Stomach (tissue), 9 donors: ENCODE measurements around the gene FBN2. TPM values are rescaled to one million over a fixed set of nuclear protein-coding genes. Genes with fewer than 3 reads are reported as not detected.

Experiments
- DNase-seq, 2 donors: peaks; one replicate each; pipeline versions ENCODE4 v3.0.0 to v3.0.0-alpha.2; 2013 to 2019
- H3K27ac ChIP-seq, 5 donors: fragments of 200-600 bp in 4 of 5; sonication (generic) in 4 of 5; one replicate each; pipeline ENCODE4 v1.5.1; 2013 to 2019; ENCODE audit warnings: mild to moderate bottlenecking in 1 of 5, moderate library complexity in 1 of 5
- H3K27me3 ChIP-seq, 3 donors: fragments of 200-600 bp; sonication (generic); one replicate each; pipeline ENCODE4 v1.5.1; 2017 to 2019; ENCODE audit warnings: mixed run types in 1 of 3
- H3K36me3 ChIP-seq, 4 donors: fragments of 200-600 bp; sonication (generic); 1 replicate in 3 of 4; 2 replicates in 1 of 4; pipeline ENCODE4 v1.5.1; 2016 to 2019
- H3K4me1 ChIP-seq, 4 donors: fragments of 200-600 bp; sonication (generic); one replicate each; pipeline ENCODE4 v1.5.1; 2016 to 2019
- H3K4me3 ChIP-seq, 4 donors: fragments of 200-600 bp; sonication (generic) in 3 of 4; one replicate each; pipeline ENCODE4 v1.5.1; 2016 to 2019; ENCODE audit warnings: mild to moderate bottlenecking in 1 of 4
- H3K9me3 ChIP-seq, 4 donors: fragments of 200-600 bp; sonication (generic); one replicate each; pipeline ENCODE4 v1.5.1; 2016 to 2019
- EP300 ChIP-seq: sonication (generic); formaldehyde crosslinking; IDR thresholded peaks from one replicate; pipeline ENCODE4 v1.6.1; 2017; ENCODE audit warnings: antibody characterized with exemption
- POLR2A ChIP-seq, 4 donors: fragments of 450-650 bp; IDR thresholded peaks; one replicate each; pipeline ENCODE4 v1.6.1; 2016; ENCODE audit warnings: antibody characterized with exemption in 4 of 4, control low read depth in 2 of 4, mild to moderate bottlenecking in 1 of 4, moderate library complexity in 1 of 4
- POLR2AphosphoS5 ChIP-seq, 3 donors: sonication (generic); formaldehyde crosslinking; IDR thresholded peaks; one replicate each; pipeline ENCODE4 v1.6.1; 2016; ENCODE audit warnings: antibody characterized with exemption in 3 of 3
- WGBS, 5 donors: extraction: QIAGEN DNeasy Blood & Tissue Kit in 3 of 5; methylation state at CpG; one replicate each; pipeline versions ENCODE4 v1.1.5 to v1.1.7; 2013 to 2018; 5-methylcytosine and 5-hydroxymethylcytosine counted together
- intact Hi-C: fragments of 100-400 bp; cut with DNase I; formaldehyde crosslinking; loops from one replicate; pipeline ENCODE4 v1.15.1; 2023; ENCODE audit warnings: low total_unique reads
- polyA plus RNA-seq, 3 donors: library from polyadenylated mRNA; stranded (reverse); fragments of 200-250 nt; gene quantifications; one replicate each; pipeline ENCODE4 v1.2.3, GENCODE V29; 2013
- total RNA-seq, 5 donors: library from RNA; depleted of rRNA; stranded (reverse); fragments of >200 nt; gene quantifications; one replicate each; pipeline versions ENCODE4 v1.1.0 to v1.2.3, GENCODE V29; 2014 to 2016
- TF ChIP-seq, protein P1 (sequence below), 7 experiments: fragments of 450-650 bp in 4 of 7; fragments of 200-600 bp in 3 of 7; sonication (generic) in 3 of 7; IDR thresholded peaks; one replicate each; pipeline ENCODE4 v1.5.1; 2016 to 2019; ENCODE audit warnings: antibody characterized with exemption in 7 of 7, control low read depth in 2 of 7, mild to moderate bottlenecking in 1 of 7
- donor health status: healthy with polysubstance abuse.
- donor health status: Bipolar disorder and iron deficiency.
- donor health status: healthy.

The FBN2 gene
- total and polyA plus RNA-seq, 8 donors, result under 0.01 to 42.8 (median 1.9) TPM

- no peak for DNase-seq
- Histone ChIP-seq H3K27me3 (no peaks in the 10 kb centered on the region), H3K9me3 (no peaks in the 10 kb centered on the region), H3K36me3 (no peaks in the 10 kb centered on the region), H3K4me1 (no peaks in the 10 kb centered on the region), H3K4me3 (no peak overlapping the region), H3K27ac (no peak overlapping the region)
- 24 to 57% (median 41%) methylated on average over 1 of the region's 1 CpG for WGBS, 5 donors
- intact Hi-C loops, result no loop called here
- TF ChIP-seq, protein P1, sequence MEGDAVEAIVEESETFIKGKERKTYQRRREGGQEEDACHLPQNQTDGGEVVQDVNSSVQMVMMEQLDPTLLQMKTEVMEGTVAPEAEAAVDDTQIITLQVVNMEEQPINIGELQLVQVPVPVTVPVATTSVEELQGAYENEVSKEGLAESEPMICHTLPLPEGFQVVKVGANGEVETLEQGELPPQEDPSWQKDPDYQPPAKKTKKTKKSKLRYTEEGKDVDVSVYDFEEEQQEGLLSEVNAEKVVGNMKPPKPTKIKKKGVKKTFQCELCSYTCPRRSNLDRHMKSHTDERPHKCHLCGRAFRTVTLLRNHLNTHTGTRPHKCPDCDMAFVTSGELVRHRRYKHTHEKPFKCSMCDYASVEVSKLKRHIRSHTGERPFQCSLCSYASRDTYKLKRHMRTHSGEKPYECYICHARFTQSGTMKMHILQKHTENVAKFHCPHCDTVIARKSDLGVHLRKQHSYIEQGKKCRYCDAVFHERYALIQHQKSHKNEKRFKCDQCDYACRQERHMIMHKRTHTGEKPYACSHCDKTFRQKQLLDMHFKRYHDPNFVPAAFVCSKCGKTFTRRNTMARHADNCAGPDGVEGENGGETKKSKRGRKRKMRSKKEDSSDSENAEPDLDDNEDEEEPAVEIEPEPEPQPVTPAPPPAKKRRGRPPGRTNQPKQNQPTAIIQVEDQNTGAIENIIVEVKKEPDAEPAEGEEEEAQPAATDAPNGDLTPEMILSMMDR (IDR thresholded peaks at IDR 0.05), result no peak
- TF ChIP-seq EP300, result no peak
- no peak for TF ChIP-seq POLR2AphosphoS5 (IDR thresholded peaks at IDR 0.05)
- no peak for TF ChIP-seq POLR2A (IDR thresholded peaks at IDR 0.05)
Measured at GRCh38 chr5:128303593-128303992, 234.5 kb downstream of the FBN2 start.

DNA sequence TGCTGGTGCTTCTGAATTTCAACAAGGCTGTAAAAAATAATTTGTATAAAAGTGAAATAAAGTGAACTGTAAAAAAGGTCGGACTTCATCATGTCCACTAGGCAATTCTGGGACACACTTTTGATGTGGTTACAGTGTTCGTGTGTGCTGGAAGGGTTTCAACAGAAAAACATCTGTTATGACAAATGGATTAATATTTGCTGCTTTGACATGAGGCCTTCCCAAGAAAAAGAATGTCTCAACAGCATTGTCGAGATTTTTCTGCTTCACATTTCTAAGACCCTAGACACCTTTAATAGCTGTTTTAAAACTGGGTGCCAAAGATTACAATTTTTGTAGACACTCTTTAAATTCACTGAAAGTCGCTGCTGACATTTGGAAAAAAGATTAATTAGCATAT is 237.9 kb downstream of the FBN2 start:
- no peak for DNase-seq
- Histone ChIP-seq H3K27ac (no peak overlapping the region), H3K27me3 (no peaks in the 10 kb centered on the region), H3K36me3 (no peaks in the 10 kb centered on the region), H3K4me3 (no peak overlapping the region), H3K4me1 (no peaks in the 10 kb centered on the region), H3K9me3 (no peaks in the 10 kb centered on the region)
- no peak for TF ChIP-seq POLR2AphosphoS5 (IDR thresholded peaks at IDR 0.05)
- TF ChIP-seq POLR2A (IDR thresholded peaks at IDR 0.05), result no peak
- no peak for TF ChIP-seq EP300
- TF ChIP-seq, protein P1 (IDR thresholded peaks at IDR 0.05), result no peak
- whole genome bisulfite sequencing, 5 donors, result 71 to 84% (median 76%) methylated on average over 4 of the region's 4 CpGs
- intact Hi-C loops, result no loop called here

- H3K27ac ChIP-seq, result no peak overlapping the region
- H3K36me3 ChIP-seq, result peaks cover 0 to 4% (median 0%) of the 10 kb centered on the region in 4 donors
- TF ChIP-seq POLR2A (IDR thresholded peaks at IDR 0.05) (no peak), EP300 (no peak), POLR2AphosphoS5 (IDR thresholded peaks at IDR 0.05) (no peak)
- TF ChIP-seq, protein P1 (IDR thresholded peaks at IDR 0.05), result no peak
- H3K4me1 ChIP-seq, result no peaks in the 10 kb centered on the region
- no peaks in the 10 kb centered on the region for H3K9me3 ChIP-seq
- intact Hi-C loops, result no loop called here
- H3K4me3 ChIP-seq, result no peak overlapping the region
- no peaks in the 10 kb centered on the region for H3K27me3 ChIP-seq
- 52 to 70% (median 56%) methylated on average over 2 of the region's 2 CpGs for WGBS, 5 donors
- DNase-seq, result no peak
Measured at GRCh38 chr5:128290152-128290858, 247.7 kb downstream of the FBN2 start.

DNA sequence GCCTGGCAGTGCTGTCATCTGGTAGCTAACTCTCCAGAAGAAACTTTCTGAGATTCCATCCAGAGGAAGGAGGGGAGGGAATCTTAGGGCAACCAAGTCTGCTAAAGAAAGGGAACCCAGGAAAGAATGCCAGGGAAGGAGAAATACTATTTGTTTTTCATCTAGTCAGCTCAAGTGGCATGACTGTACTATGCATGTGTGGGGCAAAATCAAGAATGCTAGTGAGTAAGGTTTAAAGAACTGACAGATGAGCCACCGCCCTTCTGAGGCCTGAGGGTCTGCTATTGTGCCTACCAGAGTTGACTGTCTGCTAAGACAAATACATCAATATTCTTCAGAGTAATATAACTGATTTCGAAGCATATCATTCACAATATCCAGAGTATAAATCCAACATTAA is 250.3 kb downstream of the FBN2 start:
- Histone ChIP-seq H3K36me3 (peaks cover 0 to 4% (median 0%) of the 10 kb centered on the region in 4 donors), H3K27ac (no peak overlapping the region), H3K4me1 (no peaks in the 10 kb centered on the region), H3K9me3 (no peaks in the 10 kb centered on the region), H3K27me3 (no peaks in the 10 kb centered on the region), H3K4me3 (no peak overlapping the region)
- TF ChIP-seq, protein P1 (IDR thresholded peaks at IDR 0.05), result no peak
- TF ChIP-seq POLR2AphosphoS5 (IDR thresholded peaks at IDR 0.05) (no peak), EP300 (no peak), POLR2A (IDR thresholded peaks at IDR 0.05) (no peak)
- WGBS, 5 donors, result 75 to 95% (median 89%) methylated on average over 2 of the region's 2 CpGs
- DNase-seq, result no peak
- intact Hi-C loops, result no loop called here
